NB4 (cell line): ENCODE data around the gene RBM4B.

Experiments
- CTCF ChIP-seq: IDR thresholded peaks from one replicate; pipeline ENCODE4 v1.5.1; 2012; ENCODE audit warnings: low read depth, low read length
- MAX ChIP-seq: IDR thresholded peaks from 2 replicates; pipeline ENCODE4 v1.6.1; 2011; ENCODE audit warnings: low read depth, low read length
- POLR2A ChIP-seq: IDR thresholded peaks from 2 replicates; pipeline ENCODE4 v1.6.1; 2011; ENCODE audit warnings: mild to moderate bottlenecking; ENCODE audit not compliant: insufficient read length; ENCODE audit errors: extremely low read depth

GRCh38 chr11:66720899-66721470, 43.3 kb upstream of the RBM4B start:
- TF ChIP-seq POLR2A (no peak), CTCF (no peak), MAX (no peak)
